Neural crest cell (in vitro differentiated cells): ENCODE measurements around the gene BSCL2. TPM values are rescaled to one million over a fixed set of nuclear protein-coding genes. Genes with fewer than 3 reads are reported as not detected.
A peak's percentile ranks its signal among the peaks of the same experiment; 100 is the strongest.

Source experiments
- DNase-seq: peaks from one replicate; pipeline ENCODE4 v3.0.0; 2021; ENCODE audit warnings: low read depth, mixed read lengths, low spot score
- H3K27ac Mint-ChIP-seq: one replicate; pipeline ENCODE4 v1.8.0; 2021; ENCODE audit warnings: mild to moderate bottlenecking, mixed read lengths; ENCODE audit not compliant: unreplicated experiment
- H3K27me3 Mint-ChIP-seq: 2 replicates; pipeline ENCODE4 v1.8.0; 2021; ENCODE audit warnings: low read depth, mild to moderate bottlenecking, mixed read lengths
- H3K36me3 Mint-ChIP-seq: 2 replicates; pipeline ENCODE4 v1.8.0; 2021; ENCODE audit warnings: low read depth, mild to moderate bottlenecking, mixed read lengths
- H3K4me1 Mint-ChIP-seq: 2 replicates; pipeline ENCODE4 v1.8.0; 2021; ENCODE audit warnings: mixed read lengths
- H3K4me3 Mint-ChIP-seq: one replicate; pipeline ENCODE4 v1.8.0; 2021; ENCODE audit warnings: mild to moderate bottlenecking, mixed read lengths
- H3K9me3 Mint-ChIP-seq: 2 replicates; pipeline ENCODE4 v1.8.0; 2021; ENCODE audit warnings: mixed read lengths
- total RNA-seq: library from RNA; stranded (reverse); gene quantifications from 2 replicates; pipeline ENCODE4 v1.2.1, GENCODE V29; 2021
- TF ChIP-seq, protein P1 (sequence below): fragments of 200-600 bp; sonication (generic); conservative IDR thresholded peaks from 2 replicates; pipeline ENCODE4 v1.5.0; 2021; ENCODE audit warnings: antibody characterized with exemption, mild to moderate bottlenecking

Gene BSCL2
- total RNA-seq, 1 donor from 2014 or later: 111 TPM

DNA sequence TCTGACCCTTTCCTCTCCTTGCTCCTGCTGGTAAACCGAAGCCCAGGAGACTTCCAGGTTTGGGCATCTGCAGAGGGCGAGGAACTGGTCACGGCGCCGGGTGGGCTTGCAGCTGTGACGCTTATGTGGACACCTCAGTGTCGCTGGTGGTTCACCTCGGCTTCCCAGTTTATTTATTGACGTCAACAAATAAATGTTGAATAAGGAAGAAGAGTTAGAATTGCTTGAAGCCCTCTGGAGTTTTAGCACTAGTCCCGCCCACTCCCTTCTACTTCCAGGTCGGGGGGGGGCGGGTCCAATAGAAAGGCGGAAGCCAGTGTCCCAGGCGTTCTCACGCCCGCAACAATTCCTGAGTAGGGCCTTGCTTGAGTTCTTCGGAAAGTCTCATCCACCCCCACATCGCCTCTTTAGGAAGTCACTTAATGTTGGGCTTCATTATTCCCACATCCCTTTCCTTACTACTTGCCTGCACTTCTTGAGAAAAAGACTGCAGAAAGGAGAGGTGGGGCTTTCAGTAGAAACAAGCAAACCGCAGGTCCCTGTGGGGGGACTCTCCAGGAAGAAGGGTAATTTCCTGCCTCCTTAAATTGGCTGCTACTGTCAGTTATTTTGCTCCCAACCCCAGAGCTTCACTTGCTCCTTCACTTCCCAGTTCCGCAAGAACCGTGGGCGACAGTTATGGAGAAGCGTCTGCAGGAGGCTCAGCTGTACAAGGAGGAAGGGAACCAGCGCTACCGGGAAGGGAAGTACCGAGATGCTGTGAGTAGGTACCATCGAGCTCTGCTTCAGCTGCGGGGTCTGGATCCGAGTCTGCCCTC lies 21.2 kb upstream of the BSCL2 start, which contains the start of gene TTC9C:
Gene TTC9C, plus strand, starts transcription at position 316 of the 818 bp plus-strand sequence. Its CDS starts 363 bp downstream, at position 679.
- Mint-ChIP-seq H3K4me3 (peak within 1 kb of the TSS; percentile 97), H3K4me1 (peaks cover 37% of the 10 kb centered on the region), H3K36me3 (peaks cover 15% of the 10 kb centered on the region), H3K27me3 (no peaks in the 10 kb centered on the region), H3K9me3 (no peaks in the 10 kb centered on the region), H3K27ac (peak within 1 kb of the TSS; percentile 99)
- TF ChIP-seq, protein P1, sequence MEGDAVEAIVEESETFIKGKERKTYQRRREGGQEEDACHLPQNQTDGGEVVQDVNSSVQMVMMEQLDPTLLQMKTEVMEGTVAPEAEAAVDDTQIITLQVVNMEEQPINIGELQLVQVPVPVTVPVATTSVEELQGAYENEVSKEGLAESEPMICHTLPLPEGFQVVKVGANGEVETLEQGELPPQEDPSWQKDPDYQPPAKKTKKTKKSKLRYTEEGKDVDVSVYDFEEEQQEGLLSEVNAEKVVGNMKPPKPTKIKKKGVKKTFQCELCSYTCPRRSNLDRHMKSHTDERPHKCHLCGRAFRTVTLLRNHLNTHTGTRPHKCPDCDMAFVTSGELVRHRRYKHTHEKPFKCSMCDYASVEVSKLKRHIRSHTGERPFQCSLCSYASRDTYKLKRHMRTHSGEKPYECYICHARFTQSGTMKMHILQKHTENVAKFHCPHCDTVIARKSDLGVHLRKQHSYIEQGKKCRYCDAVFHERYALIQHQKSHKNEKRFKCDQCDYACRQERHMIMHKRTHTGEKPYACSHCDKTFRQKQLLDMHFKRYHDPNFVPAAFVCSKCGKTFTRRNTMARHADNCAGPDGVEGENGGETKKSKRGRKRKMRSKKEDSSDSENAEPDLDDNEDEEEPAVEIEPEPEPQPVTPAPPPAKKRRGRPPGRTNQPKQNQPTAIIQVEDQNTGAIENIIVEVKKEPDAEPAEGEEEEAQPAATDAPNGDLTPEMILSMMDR: no peak
- DNase-seq: peak; percentile 61

GRCh38 chr11:62727872-62728170 lies 20.6 kb upstream of the BSCL2 start:
- DNase-seq: peak; percentile 64
- Mint-ChIP-seq H3K4me3 (peak overlapping the region; percentile 97), H3K27me3 (no peaks in the 10 kb centered on the region), H3K36me3 (peaks cover 14% of the 10 kb centered on the region), H3K4me1 (peaks cover 38% of the 10 kb centered on the region), H3K9me3 (no peaks in the 10 kb centered on the region), H3K27ac (peak overlapping the region; percentile 99)
- TF ChIP-seq, protein P1: no peak

DNA sequence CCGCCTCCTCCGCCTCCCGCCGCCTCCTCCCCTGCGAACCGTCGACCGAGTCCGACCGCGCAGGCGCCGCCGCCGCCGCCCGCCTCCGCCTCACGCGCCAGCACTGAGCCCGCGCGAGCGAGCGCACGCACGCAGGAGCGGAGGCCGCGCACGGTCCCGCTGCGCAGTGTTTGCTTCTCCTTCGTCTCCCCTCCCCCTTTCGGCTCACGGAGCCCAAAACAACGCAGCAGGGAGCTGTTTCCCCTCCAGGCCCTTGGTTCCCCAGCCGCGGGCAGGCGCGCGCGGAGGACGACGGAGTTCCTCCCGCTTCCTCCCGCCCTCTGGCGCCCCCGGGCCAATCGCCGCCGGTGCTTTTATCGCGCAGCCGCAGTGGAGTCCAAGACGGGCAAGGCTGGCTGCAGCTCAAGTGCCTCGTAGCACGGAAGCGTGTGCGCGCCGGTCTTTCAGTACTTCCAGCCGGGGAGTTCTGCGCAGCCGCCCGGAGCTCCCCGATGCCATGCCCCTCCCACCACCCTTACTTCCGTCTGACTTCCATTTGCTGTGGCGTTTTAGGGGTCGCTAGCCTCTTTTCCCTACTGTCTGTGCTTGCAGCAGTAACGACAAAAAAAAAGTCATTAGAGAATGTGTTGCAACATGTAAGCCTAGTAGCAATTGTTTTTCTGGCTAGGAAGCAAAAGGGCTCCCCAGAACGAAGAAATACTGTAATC lies 20.1 kb upstream of the BSCL2 start, which contains the start of gene HNRNPUL2:
Gene HNRNPUL2, minus strand, starts transcription at position 293 of the 707 bp plus-strand sequence. CDS start 301 bp downstream, outside the sequence.
- TF ChIP-seq, protein P1: no peak
- peak within 1 kb of the TSS; percentile 99 for H3K27ac Mint-ChIP-seq
- H3K9me3 Mint-ChIP-seq: no peaks in the 10 kb centered on the region
- peaks cover 43% of the 10 kb centered on the region for H3K4me1 Mint-ChIP-seq
- peaks cover 19% of the 10 kb centered on the region for H3K36me3 Mint-ChIP-seq
- H3K27me3 Mint-ChIP-seq: no peaks in the 10 kb centered on the region
- peak; percentile 98 for DNase-seq
- peak within 1 kb of the TSS; percentile 97 for H3K4me3 Mint-ChIP-seq

DNA sequence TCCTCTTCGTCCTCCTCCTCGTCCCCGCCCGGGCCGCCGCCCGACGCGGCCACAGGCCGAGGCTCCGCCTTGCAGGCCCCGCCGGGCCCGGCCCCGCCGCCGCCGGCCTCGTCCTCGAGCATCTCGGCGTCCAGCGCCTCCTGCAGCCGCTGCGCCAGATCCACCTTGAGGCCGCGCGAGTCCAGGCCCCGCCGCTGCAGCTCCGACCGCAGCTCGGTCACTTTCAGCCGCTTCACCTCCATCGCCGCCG lies 19.6 kb upstream of the BSCL2 start:
- H3K36me3 Mint-ChIP-seq: peaks cover 23% of the 10 kb centered on the region
- H3K27ac Mint-ChIP-seq: no peak overlapping the region

GRCh38 chr11:62726156-62726914 lies 19.1 kb upstream of the BSCL2 start:
- TF ChIP-seq, protein P1: no peak
- peak overlapping the region; percentile 97 for H3K27ac Mint-ChIP-seq
- H3K9me3 Mint-ChIP-seq: no peaks in the 10 kb centered on the region
- no peak for DNase-seq
- H3K4me1 Mint-ChIP-seq: peaks cover 50% of the 10 kb centered on the region
- peaks cover 28% of the 10 kb centered on the region for H3K36me3 Mint-ChIP-seq
- H3K4me3 Mint-ChIP-seq: peak overlapping the region; percentile 95
- no peaks in the 10 kb centered on the region for H3K27me3 Mint-ChIP-seq

More for the DNA sequence above, 19.6 kb upstream of the BSCL2 start:
- Mint-ChIP-seq H3K4me1 (peaks cover 48% of the 10 kb centered on the region), H3K4me3 (peak overlapping the region; percentile 97), H3K9me3 (no peaks in the 10 kb centered on the region), H3K27me3 (no peaks in the 10 kb centered on the region)
- TF ChIP-seq, protein P1: no peak
- DNase-seq: no peak
